NCI-H510A (cell line): ENCODE results near the gene ENTR1.
"Not testable (repeated sequence)": the region's sequence is repeated elsewhere in the genome, so short reads cannot be mapped to it uniquely, and the experiment has no call there.

ENCODE experiments used
- DNase-seq: peaks from one replicate; lab custom pipeline; 2025; lab: John Stamatoyannopoulos, UW

ENTR1 gene

GRCh38 chr9:136438548-136439480 lies 28.4 kb upstream of the ENTR1 start:
- no peak for DNase-seq

GRCh38 chr9:136437839-136438547 lies 27.6 kb upstream of the ENTR1 start:
- no peak for DNase-seq

GRCh38 chr9:136437430-136437829 lies 27.0 kb upstream of the ENTR1 start:
- no peak for DNase-seq

DNA sequence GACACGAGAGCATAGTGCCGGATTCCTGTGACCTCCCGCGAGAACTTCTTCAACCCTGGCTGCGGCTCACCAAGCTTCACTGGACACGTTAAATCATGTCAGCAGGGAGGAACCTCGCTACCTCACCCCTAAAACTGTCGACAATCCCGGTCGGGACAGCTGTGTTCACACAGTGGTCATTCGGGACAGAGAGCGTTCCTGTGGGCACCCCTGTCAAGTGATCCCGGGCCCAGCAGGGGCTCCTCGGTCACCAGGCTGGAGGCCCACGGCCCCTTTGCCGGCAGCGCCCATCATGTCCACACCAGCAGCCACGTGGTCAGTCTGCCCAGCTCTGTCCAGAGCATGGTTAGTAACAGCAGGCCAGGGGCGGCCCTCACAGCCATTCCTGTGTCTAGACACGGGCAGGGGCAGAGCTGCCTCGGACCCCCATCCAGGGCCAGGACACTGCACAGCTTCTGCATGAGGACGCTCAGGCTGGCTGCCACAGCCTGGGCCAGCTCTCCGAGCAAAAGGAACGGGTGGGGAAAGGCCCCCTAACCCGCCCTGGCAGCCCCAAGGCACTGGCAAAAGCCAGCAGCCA lies 25.7 kb upstream of the ENTR1 start:
- DNase-seq = no peak

DNA sequence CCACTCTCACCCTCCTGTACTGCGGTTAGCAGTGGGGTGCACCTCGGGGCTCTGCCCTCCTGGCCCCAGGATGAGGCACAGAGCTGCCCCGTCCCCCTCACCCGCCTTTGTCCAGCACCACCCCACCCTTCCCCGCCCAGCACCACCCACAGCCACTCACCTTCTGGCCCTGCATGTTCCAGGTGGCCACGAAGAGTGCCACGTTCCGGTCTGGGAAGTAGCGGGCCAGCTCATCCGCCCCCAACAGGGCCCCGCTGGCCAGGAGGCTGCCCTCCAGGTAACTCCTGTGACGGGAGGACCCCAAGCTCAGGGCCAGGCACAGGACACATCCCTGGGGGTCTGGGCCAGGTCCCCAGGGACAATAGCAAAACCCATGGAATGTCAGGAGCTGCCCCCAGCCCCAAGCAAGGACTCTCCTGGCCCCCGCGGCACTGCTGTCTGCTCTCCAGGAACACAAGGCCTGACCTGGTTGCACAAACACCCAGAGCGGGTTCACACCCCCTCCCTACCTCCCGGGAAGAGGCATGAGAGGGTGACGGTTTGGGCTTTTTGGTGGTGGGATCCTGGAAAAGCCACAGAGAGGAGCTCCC lies 24.3 kb upstream of the ENTR1 start:
- DNase-seq = no peak

GRCh38 chr9:136433849-136434579 lies 23.6 kb upstream of the ENTR1 start:
- no peak for DNase-seq

DNA sequence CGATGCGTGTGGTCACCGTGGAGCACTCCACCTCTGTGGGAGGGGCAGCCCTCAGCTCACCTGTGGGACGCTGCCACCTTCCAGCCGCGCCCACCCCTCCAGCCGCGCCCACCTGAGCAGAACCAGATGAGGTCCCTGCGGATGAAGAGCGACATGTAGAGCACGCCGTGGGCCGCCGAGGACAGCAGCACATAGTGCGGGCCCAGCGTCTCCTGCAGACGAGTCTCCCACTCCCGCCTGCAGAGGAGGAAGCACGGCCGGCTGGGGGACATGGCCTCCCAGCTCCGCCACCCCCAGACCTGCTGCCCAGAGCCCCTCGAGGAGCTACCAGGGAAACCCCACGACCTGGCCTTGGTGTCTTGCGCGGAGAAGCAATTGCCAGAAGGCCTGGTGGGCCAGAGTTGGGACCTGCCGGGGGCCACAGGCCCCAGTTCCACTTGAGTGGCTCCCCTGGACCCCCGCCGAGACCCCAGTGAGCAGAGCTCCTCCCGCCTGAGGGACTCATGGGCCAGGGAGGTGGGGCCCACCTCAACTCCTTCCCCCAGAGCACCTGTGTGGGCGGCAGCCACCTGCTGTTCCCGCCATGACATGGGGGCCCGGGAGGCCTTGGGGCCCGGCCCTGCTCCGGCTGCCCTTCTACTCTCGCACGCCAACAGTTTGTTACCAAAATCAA lies 22.8 kb upstream of the ENTR1 start:
- DNase-seq = no peak

DNA sequence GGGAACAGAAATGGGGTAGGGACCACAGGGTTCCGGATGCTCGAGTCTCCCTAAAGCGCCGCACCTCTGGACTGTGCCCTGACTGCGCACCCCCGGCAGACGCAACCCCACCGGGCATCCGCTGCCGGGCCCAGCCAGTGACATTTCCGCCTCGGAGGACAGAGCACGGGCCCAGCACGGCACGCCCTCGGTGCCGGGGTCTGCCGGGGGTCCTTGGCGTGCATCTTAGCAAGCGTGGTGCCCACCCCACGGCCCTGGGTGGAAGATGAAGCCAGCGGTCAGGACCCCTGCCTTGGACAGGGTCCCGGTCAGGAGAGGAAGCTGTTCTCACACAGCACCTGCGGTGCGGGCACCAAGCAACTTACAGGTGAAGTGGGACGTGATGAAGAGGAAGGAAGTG lies 22.2 kb upstream of the ENTR1 start:
- no peak for DNase-seq

DNA sequence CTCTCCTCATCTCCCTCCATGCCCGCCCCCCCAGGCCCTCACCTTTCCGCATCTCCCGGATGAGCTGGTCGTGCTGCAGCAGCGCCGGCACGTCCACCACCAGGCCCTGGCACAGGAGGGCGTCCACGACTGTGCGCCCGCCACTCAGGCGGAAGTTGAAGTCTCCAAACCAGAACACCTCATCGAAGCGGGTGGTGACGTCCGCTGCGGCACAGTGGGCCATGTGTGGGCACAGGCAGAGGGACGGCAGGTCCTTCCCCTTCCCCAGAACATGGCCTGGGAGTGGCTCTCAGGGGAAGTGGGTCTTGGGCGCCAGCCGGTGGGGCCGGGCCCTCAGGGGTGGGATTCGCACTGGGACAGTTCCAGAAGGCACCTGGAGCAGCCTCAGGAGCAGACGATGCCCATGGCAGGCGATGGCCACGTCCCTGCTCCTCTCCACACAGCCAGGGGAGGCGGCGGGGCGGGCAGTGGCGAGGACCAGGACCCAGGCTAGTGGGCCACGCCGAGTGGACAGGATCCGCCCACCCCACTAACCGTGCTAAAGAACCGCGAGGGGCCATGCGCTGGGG lies 21.5 kb upstream of the ENTR1 start:
- DNase-seq = no peak

DNA sequence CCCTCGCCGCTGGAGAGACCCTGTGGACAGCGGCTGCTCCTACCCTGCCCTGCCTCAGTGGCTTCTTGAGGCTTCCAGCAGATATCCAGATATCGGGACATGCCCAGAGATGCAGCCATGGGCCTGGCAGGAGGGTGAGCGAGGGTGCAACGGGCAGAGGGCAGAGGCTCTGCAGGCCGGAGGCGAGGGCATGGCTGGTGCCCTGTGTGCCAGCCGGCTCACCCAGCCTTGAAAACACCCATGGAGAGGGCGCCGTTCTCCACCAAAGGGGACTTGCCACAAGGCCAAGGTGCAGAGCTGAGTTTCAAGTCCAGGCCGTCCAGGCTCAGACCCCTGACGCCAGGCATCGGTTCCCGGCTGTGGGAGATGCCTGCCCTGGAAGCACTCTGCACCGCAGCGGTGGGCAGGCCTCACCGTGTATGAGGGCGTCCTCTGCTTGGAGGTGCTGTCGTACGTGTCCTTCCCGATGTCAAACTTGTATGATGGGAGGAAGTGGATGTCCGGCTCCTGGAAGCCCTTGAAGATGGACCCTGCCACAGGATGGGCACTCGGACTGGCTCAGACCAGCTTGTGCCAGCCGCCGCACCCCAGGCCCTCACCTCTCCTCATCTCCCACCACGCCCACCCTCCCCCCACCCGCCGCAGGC lies 20.3 kb upstream of the ENTR1 start:
- DNase-seq = no peak

GRCh38 chr9:136429683-136430491 lies 19.5 kb upstream of the ENTR1 start:
- no peak for DNase-seq

- DNase-seq = no peak
These were observed 18.7 kb upstream of the ENTR1 start for GRCh38 chr9:136429075-136429628.

GRCh38 chr9:136426787-136427186 lies 16.4 kb upstream of the ENTR1 start:
- DNase-seq = no peak

DNA sequence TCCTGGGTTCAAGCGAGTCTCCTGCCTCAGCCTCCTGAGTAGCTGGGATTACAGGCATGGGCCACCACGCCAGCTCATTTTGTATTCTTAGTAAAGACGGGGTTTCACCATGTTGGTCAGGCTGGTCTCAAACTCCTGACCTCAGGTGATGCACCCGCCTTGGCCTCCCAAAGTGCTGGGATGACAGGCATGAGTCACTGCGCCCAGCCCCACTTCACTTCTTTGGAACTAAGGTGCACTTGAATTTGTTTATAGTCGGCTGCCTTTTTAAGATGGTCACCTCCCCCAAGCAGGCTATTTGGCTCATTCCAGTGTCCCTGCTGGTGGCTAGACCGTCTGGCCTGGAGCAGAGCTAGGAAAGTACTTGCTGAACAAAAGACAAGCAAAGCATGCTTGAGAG lies 15.0 kb upstream of the ENTR1 start:
- not testable (repeated sequence) for DNase-seq

GRCh38 chr9:136424750-136425362 lies 14.4 kb upstream of the ENTR1 start:
- DNase-seq = no peak

DNA sequence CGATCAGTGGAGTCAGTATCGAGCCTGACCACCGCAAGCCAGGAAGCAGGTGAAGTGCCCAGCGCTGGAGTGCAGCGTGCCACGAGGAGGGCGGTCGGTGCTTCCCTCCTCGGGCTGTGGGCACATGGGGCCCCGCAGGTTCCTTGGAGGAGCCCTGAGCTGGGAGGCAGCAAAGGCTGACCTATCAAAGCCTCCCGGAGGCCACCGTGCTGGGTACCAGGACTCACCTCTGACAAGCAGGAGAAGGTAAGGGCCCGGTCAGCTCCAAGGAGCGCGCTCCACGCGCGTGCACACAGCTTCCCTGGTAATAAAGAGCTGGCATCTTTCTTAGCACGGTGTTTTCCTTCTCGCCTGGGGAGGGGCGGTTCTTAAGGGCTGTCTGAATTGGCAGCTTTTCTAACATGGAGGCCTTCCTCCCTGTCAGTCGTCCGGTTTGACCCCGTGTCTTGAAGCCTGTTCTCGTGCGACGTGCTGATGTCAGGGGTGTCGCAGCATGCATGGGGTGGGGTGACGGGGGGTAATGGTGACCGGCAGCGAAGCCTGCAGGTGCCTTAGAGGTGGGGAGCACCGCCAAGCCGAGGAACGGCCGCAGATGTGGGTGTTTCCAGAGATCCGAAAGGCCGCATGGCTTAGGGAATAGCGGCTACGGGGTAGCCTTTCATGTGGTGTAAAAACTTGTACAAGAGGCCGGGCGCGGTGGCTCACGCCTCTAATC lies 13.2 kb upstream of the ENTR1 start:
- no peak for DNase-seq

GRCh38 chr9:136422876-136423275 lies 12.5 kb upstream of the ENTR1 start:
- DNase-seq = no peak

DNA sequence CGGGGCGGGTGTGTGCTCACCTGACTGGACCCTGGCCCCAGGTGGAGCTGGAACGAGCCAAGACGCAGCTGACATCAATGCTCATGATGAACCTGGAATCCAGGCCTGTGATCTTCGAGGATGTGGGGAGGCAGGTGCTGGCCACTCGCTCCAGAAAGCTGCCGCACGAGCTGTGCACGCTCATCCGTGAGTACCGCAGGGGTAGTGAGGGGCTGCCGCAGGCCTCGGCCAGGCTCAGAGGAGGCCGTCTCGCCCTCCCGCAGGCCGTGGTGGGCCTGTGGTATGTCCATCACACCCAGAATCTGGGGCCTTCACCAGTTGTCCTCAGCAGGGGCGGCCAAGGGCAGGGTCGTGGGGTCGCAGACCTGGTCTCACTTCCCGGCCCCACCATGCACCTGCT lies 11.4 kb upstream of the ENTR1 start:
- no peak for DNase-seq
